ENCODE measurements around the gene FGD6.

- TF ChIP-seq CSDC2 (CRISPR knock-in tag; IDR thresholded peaks at IDR 0.05) (no peak), PATZ1 (CRISPR knock-in tag; IDR thresholded peaks at IDR 0.05; ENCODE audit: borderline replicate concordance) (no peak), ZNF8 (CRISPR knock-in tag; IDR thresholded peaks at IDR 0.05) (no peak), ZC3H10 (CRISPR knock-in tag; IDR thresholded peaks at IDR 0.05) (no peak), POU6F1 (CRISPR knock-in tag; IDR thresholded peaks at IDR 0.05; ENCODE audit: borderline replicate concordance, low read depth) (no peak), ZFP30 (CRISPR knock-in tag; IDR thresholded peaks at IDR 0.05) (no peak), OSR1 (CRISPR knock-in tag; IDR thresholded peaks at IDR 0.05) (no peak), TSHZ2 (CRISPR knock-in tag; IDR thresholded peaks at IDR 0.05) (no peak), TOX (CRISPR knock-in tag; IDR thresholded peaks at IDR 0.05; ENCODE audit: borderline replicate concordance) (no peak), ZFP3 (CRISPR knock-in tag; IDR thresholded peaks at IDR 0.05) (no peak), SNAI2 (CRISPR knock-in tag; IDR thresholded peaks at IDR 0.05) (no peak), GLIS3 (CRISPR knock-in tag; IDR thresholded peaks at IDR 0.05) (no peak), ESRRG (CRISPR knock-in tag; IDR thresholded peaks at IDR 0.05) (no peak), ARNTL (CRISPR knock-in tag; IDR thresholded peaks at IDR 0.05; ENCODE audit: borderline replicate concordance, low read depth) (no peak)
These were observed 111.7 kb downstream of the FGD6 start for GRCh38 chr12:95105540-95105939.
